Ecto neural progenitor cell (in vitro differentiated cells): ENCODE measurements around the gene TNNI3K.

Experiments used
- DNase-seq: peaks from one replicate; pipeline ENCODE4 v3.0.0-alpha.2; 2018; ENCODE audit warnings: low spot score

Gene TNNI3K

DNA sequence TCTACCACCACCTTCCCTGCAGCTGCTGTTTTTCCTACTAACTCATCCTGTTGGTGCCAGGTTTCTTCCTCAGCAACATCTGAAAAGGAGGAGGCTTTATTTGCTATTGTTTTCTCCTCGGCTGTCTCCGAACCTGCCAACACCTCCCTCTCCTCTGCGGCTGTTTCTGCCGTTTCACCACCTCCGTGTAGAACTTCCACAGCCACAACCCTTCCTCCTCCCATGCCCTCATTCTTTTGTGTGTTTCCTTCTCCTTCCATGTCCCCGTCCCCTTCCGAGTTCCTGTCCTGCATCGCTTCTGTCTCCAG lies 336.3 kb downstream of the TNNI3K start:
- DNase-seq: no peak

DNA sequence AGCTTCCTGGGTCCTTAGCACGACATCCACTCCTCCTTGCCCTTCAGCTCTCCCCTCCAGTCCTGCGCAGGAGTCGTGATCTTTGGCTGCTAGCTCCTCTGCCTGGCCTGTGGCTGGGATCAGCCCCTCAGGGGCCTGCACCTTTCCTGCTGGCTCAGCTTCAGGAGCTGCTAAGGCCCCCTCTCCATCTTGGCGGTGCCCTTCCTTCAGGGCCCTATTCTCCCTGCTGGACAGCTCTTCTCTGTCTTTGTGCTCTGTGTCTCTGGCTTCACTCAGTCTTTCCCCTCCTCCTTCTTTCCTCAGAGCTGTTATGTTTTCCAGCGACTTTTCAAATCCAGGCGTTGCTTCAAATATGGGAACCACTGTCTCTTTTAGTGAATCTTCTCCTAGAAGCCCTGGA lies 336.7 kb downstream of the TNNI3K start:
- DNase-seq: no peak

DNA sequence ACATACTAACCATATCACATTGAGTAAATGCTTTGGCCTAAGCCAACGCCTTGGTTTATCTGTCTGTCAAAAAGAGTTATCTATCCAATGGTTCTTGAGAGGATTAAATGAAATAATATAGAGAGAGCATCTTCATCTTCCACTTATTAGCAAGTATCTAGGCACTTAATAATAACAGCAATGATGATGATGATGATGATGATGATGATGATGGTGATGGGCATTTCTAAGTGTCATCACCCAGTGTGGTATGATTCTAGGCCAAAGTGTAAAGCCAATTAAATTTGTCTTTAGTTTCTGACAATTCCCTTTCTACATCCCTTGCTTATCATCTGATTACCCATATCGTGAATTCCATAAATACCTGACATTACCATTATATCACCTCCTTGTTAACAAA lies 342.9 kb downstream of the TNNI3K start:
- DNase-seq: no peak

DNA sequence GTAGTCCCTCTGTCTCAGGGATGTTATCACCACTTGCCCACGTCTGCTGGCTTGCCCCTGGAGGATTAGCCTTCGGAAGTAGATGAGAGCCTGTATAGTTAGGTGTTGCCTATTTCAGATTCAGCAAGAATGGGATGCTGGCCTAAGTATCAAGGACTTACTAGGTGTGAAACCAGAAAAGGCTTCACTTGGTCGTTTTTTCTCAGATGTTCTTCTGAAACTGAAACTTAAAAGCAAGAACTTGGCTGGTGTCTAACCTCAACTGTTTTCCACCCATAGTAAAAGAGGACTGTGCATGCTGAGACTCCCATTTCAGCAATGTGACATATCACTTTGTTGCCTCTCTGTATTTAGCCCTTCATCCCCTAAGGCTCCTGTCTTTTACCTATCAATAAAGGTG lies 344.2 kb downstream of the TNNI3K start:
- no peak for DNase-seq

DNA sequence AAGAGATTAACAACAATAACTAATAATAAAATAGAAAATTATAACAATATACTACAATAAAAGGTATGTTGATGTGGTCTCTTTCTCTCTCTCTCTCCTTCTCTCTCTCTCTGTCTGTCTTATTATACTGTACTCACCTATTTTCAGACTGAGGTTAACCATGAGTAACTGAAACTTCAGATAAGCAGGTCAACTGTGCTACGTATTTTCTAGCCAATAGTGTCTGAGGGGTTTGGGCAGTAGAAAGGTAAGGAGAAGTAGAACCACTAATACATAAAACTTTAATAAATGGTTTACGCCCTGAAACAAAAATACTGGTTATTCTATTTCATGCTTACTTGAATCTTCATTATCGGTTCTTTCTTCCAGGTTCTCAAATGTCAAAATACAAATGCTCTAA lies 348.2 kb downstream of the TNNI3K start:
- DNase-seq: no peak

DNA sequence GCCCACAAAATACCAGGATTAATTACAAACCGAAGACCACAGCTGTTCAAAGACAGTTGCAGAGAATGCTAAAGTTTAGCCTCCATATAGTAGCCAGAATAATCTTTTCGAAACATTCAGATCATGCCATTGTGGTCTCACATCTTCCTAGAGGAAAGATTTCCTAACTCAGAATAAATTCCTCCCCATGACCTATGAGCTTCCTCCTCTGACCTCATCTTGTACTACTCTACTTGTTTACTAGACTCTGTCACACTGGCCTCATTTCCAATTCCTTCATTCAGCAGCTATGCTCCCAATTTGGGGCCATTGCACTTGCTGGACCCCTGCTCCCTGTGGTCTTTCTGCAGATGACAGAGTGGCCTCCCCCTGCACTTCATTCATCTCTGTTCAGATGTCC lies 349.0 kb downstream of the TNNI3K start:
- DNase-seq: no peak

DNA sequence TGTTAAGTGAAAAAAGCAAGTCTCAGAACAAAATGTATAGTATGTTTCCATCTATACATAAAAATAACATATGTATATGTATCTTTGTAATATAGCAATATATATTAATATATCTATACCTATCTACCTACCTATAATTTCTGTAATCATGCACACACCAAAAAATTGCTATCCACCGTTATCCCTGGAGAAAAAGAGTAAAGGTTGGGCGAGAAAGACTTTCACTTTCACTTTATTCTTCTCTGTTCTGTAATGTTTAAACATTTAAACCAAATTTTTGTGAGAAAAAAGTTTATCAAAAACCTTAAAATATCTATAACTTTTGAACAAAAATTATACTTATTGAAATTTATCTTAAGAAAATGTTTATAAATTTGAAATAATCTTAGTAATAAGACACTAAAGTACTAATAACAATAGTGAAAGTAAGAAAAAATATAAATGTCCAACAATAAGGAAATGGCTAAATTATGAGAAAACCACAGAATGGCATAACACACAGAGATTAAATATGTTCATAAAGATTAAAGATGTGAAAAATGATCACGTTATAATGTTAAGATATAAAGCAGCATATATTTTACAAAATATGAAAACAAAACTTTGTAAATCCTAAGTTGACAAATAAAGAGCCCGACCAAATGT lies 351.2 kb downstream of the TNNI3K start:
- DNase-seq: no peak

DNA sequence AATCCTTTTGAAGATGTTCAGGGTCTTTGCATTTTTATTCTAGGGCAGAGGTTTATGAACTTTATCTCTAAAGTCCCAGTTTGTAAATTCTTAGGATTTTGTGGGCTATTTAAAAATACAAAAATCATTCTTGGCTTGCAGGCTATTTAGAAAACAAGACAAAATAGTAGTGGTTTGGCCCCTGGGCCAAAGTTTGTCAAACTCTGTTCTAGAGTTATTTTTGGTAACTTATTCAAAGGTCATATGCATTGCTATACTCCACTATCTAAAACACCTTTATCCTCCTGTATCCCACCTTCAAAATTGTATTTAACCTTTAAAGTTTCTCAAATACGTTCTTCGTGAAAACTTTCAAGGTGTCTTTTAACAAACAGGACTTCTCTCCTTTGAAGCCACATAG lies 352.7 kb downstream of the TNNI3K start:
- DNase-seq: no peak

DNA sequence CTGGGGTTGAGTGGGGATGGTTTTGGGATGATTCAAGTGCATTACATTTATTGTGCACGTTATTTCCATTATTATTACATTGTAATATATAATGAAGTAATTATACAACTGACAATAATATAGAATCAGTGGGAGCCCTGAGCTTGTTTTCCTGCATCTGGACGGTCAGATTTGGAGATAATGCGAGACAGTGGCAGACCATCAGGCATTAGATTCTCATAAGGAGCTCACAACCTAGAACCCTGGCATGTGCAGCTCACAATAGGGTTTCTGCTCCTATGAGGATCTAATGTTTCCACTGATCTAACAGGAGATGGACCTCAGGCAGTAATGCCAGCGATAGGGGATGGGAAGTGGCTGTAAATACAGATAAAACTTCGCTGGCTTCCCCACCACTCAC lies 355.1 kb downstream of the TNNI3K start:
- DNase-seq: no peak

DNA sequence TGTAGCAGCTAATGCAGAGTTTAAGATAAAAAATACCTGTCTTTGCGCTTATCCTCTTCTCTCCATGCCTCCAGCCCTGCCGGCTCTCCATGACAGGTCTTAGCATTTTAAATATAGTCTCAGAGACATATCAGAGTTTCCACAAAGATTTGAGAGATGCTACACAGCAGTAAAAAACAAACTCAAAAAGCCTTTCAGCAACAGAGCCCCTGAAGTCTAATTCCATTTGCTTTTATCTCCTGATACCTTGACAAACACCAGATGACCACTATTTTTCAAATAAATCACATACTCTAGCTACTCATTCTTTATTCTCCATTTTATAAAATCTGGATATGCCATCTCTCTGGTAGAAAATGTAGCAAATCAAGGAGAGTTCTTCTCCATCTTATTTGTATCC lies 356.8 kb downstream of the TNNI3K start:
- no peak for DNase-seq

DNA sequence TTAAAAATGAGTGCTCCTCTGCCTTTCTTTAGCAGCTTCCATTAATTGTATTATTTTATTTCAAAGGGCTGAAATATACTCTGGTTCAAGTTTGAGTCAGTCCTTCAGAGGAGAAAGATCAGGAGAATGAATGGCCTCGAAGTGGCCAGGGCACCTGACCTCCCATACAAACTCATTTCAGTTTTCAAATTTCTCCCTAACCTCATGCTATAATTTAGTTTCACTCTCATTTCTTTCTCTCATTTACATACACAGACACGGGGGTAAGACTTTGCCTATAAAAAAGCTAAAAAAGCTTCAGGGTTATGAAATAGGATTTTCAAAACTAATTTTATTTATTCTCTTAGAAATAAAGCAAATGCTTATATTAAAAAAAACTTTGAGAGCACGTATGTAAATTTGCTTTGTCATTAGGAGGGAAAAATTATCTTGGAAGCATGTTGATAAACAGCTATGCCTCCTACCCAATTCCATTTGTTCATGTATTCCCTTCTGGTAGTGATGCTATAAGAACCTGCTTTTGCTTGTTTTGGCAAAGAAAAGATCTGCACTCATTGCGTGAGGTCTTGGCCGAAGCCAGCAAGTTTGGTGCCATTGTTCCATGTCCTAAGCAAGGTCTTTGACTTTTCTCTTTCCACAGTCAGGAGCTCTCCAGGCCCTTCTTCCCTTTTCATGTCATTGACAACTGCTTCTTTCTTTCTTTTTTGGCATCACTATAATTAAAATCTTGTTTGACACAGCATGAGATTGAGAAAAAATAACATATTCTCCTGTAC lies 357.6 kb downstream of the TNNI3K start:
- DNase-seq: no peak
